ENCODE results near the gene GOLPH3. TPM values are rescaled to one million over a fixed set of nuclear protein-coding genes. Genes with fewer than 3 reads are reported as not detected.
A peak's percentile ranks its signal among the peaks of the same experiment; 100 is the strongest.

Gene GOLPH3
- total and polyA plus RNA-seq, 7 experiments from 2014 or later, result 46.9 to 86.1 (median 60.8) TPM

- no peaks in the 10 kb centered on the region for H3K27me3 ChIP-seq (ENCODE audit: control insufficient read depth in 2 of 2, insufficient read depth in 2 of 2, low read length in 2 of 2)
- no peak overlapping the region for H3K27ac ChIP-seq (ENCODE audit: low read depth, low read length)
- POLR2A ChIA-PET, result interaction anchor here (0.6 kb wide), 1 partner anchor 114 kb away, joined by 4 read pairs; no protein-coding TSS in a partner anchor
- no peak for ATAC-seq
- peak overlapping the region in 3 of 10 donors; percentile 12 to 27 (median 20) for H3K4me3 Mint-ChIP-seq
- H3K36me3 ChIP-seq (ENCODE audit: control insufficient read depth in 2 of 3, insufficient read depth in 3 of 3, low read length in 3 of 3), result no peaks in the 10 kb centered on the region
- peaks cover 0 to 21% (median 11%) of the 10 kb centered on the region in 5 donors for H3K36me3 Mint-ChIP-seq
- H3K4me3 ChIP-seq (ENCODE audit: low read length), result no peak overlapping the region
- peaks cover 25 to 43% (median 33%) of the 10 kb centered on the region in 7 donors for H3K4me1 Mint-ChIP-seq
- peaks cover 12 to 16% of the 10 kb centered on the region in 2 donors for H3K4me1 ChIP-seq (ENCODE audit: control insufficient read depth in 2 of 2, insufficient read depth in 2 of 2, low read length in 2 of 2)
- H3K27ac Mint-ChIP-seq, result peak overlapping the region in 1 of 9 donors; percentile 30
- CTCF ChIA-PET, result no interaction called here
- intact Hi-C loops (cut with micrococcal nuclease), result loop anchor here in 1 of 2 donors (10.0 kb wide), 1 partner anchor 458 kb away; no protein-coding TSS in a partner anchor
- H3K9me3 ChIP-seq (ENCODE audit: control insufficient read depth in 2 of 3, low read length in 3 of 3), result no peaks in the 10 kb centered on the region
- no peak for DNase-seq
- H3K27me3 Mint-ChIP-seq, result no peaks in the 10 kb centered on the region
- no peaks in the 10 kb centered on the region for H3K9me3 Mint-ChIP-seq
Observed at GRCh38 chr5:32156635-32157034, 17.5 kb downstream of the GOLPH3 start.

GRCh38 chr5:32155211-32155610, 18.9 kb downstream of the GOLPH3 start:
- intact Hi-C loops (cut with micrococcal nuclease), result loop anchor here in 1 of 2 donors (10.0 kb wide), 1 partner anchor 460 kb away; no protein-coding TSS in a partner anchor
- Mint-ChIP-seq H3K27ac (no peak overlapping the region), H3K4me3 (peak overlapping the region in 3 of 10 donors; percentile 19 to 40 (median 29)), H3K36me3 (peaks cover 0 to 12% (median 5%) of the 10 kb centered on the region in 5 donors), H3K9me3 (no peaks in the 10 kb centered on the region), H3K4me1 (peaks cover 21 to 45% (median 36%) of the 10 kb centered on the region in 7 donors), H3K27me3 (no peaks in the 10 kb centered on the region)
- H3K36me3 ChIP-seq (ENCODE audit: control insufficient read depth in 2 of 3, insufficient read depth in 3 of 3, low read length in 3 of 3), result no peaks in the 10 kb centered on the region
- no peaks in the 10 kb centered on the region for H3K27me3 ChIP-seq (ENCODE audit: control insufficient read depth in 2 of 2, insufficient read depth in 2 of 2, low read length in 2 of 2)
- ATAC-seq (no peak), DNase-seq (no peak)
- H3K27ac ChIP-seq (ENCODE audit: low read depth, low read length), result no peak overlapping the region
- H3K4me1 ChIP-seq (ENCODE audit: control insufficient read depth in 2 of 2, insufficient read depth in 2 of 2, low read length in 2 of 2), result peaks cover 12 to 23% of the 10 kb centered on the region in 2 donors
- ChIA-PET CTCF (no interaction called here), POLR2A (interaction anchor here (0.6 to 0.7 kb wide), 2 partner anchors 14 to 41 kb away, joined by 4 to 5 read pairs; no protein-coding TSS in a partner anchor)
- no peaks in the 10 kb centered on the region for H3K9me3 ChIP-seq (ENCODE audit: control insufficient read depth in 2 of 3, low read length in 3 of 3)
- H3K4me3 ChIP-seq (ENCODE audit: low read length), result no peak overlapping the region

GRCh38 chr5:32153723-32154122, 20.4 kb downstream of the GOLPH3 start:
- POLR2A ChIA-PET, result no interaction called here
- H3K36me3 Mint-ChIP-seq, result peaks cover 0 to 15% (median 5%) of the 10 kb centered on the region in 5 donors

GRCh38 chr5:32151198-32151597, 22.9 kb downstream of the GOLPH3 start:
- H3K4me1 Mint-ChIP-seq, result peaks cover 37 to 80% (median 66%) of the 10 kb centered on the region in 7 donors
- no peaks in the 10 kb centered on the region for H3K9me3 Mint-ChIP-seq
- POLR2A ChIA-PET, result interaction anchor here (0.5 kb wide), 1 partner anchor 15 kb away, joined by 5 read pairs; no protein-coding TSS in a partner anchor
- H3K4me3 Mint-ChIP-seq, result no peak overlapping the region
- ATAC-seq, result no peak
- DNase-seq, result no peak
- no peaks in the 10 kb centered on the region for H3K27me3 ChIP-seq (ENCODE audit: control insufficient read depth in 2 of 2, insufficient read depth in 2 of 2, low read length in 2 of 2)
- no peak overlapping the region for H3K4me3 ChIP-seq (ENCODE audit: low read length)
- H3K4me1 ChIP-seq (ENCODE audit: control insufficient read depth in 2 of 2, insufficient read depth in 2 of 2, low read length in 2 of 2), result peaks cover 12 to 18% of the 10 kb centered on the region in 2 donors
- H3K27ac ChIP-seq (ENCODE audit: low read depth, low read length), result no peak overlapping the region
- H3K9me3 ChIP-seq (ENCODE audit: control insufficient read depth in 2 of 3, low read length in 3 of 3), result no peaks in the 10 kb centered on the region
- intact Hi-C loops (cut with micrococcal nuclease), result loop anchor here in 1 of 2 donors (10.0 kb wide), 1 partner anchor 464 kb away; no protein-coding TSS in a partner anchor
- H3K36me3 Mint-ChIP-seq, result peaks cover 0 to 20% (median 5%) of the 10 kb centered on the region in 5 donors
- CTCF ChIA-PET, result no interaction called here
- no peak overlapping the region for H3K27ac Mint-ChIP-seq
- no peaks in the 10 kb centered on the region for H3K27me3 Mint-ChIP-seq
- no peaks in the 10 kb centered on the region for H3K36me3 ChIP-seq (ENCODE audit: control insufficient read depth in 2 of 3, insufficient read depth in 3 of 3, low read length in 3 of 3)

More at GRCh38 chr5:32153723-32154122, 20.4 kb downstream of the GOLPH3 start:
- no peak overlapping the region for H3K27ac Mint-ChIP-seq
- Histone ChIP-seq H3K27ac (ENCODE audit: low read depth, low read length) (no peak overlapping the region), H3K36me3 (ENCODE audit: control insufficient read depth in 2 of 3, insufficient read depth in 3 of 3, low read length in 3 of 3) (no peaks in the 10 kb centered on the region), H3K4me1 (ENCODE audit: control insufficient read depth in 2 of 2, insufficient read depth in 2 of 2, low read length in 2 of 2) (peaks cover 12 to 15% of the 10 kb centered on the region in 2 donors), H3K9me3 (ENCODE audit: control insufficient read depth in 2 of 3, low read length in 3 of 3) (no peaks in the 10 kb centered on the region), H3K27me3 (ENCODE audit: control insufficient read depth in 2 of 2, insufficient read depth in 2 of 2, low read length in 2 of 2) (no peaks in the 10 kb centered on the region), H3K4me3 (ENCODE audit: low read length) (no peak overlapping the region)
- intact Hi-C loops (cut with micrococcal nuclease), result loop anchor here in 1 of 2 donors (10.0 kb wide), 1 partner anchor 461 kb away; no protein-coding TSS in a partner anchor
- peaks cover 28 to 59% (median 49%) of the 10 kb centered on the region in 7 donors for H3K4me1 Mint-ChIP-seq
- H3K27me3 Mint-ChIP-seq, result no peaks in the 10 kb centered on the region
- ATAC-seq, result no peak
- H3K9me3 Mint-ChIP-seq, result no peaks in the 10 kb centered on the region
- peak overlapping the region in 4 of 10 donors; percentile 17 to 45 (median 30) for H3K4me3 Mint-ChIP-seq
- CTCF ChIA-PET, result no interaction called here
- no peak for DNase-seq

GRCh38 chr5:32150366-32150765, 23.8 kb downstream of the GOLPH3 start:
- intact Hi-C loops (cut with micrococcal nuclease), result loop anchor here in 1 of 2 donors (10.0 kb wide), 1 partner anchor 464 kb away; no protein-coding TSS in a partner anchor
- Histone ChIP-seq H3K4me3 (ENCODE audit: low read length) (no peak overlapping the region), H3K4me1 (ENCODE audit: control insufficient read depth in 2 of 2, insufficient read depth in 2 of 2, low read length in 2 of 2) (peaks cover 12 to 18% of the 10 kb centered on the region in 2 donors), H3K27ac (ENCODE audit: low read depth, low read length) (no peak overlapping the region), H3K27me3 (ENCODE audit: control insufficient read depth in 2 of 2, insufficient read depth in 2 of 2, low read length in 2 of 2) (no peaks in the 10 kb centered on the region), H3K36me3 (ENCODE audit: control insufficient read depth in 2 of 3, insufficient read depth in 3 of 3, low read length in 3 of 3) (no peaks in the 10 kb centered on the region), H3K9me3 (ENCODE audit: control insufficient read depth in 2 of 3, low read length in 3 of 3) (no peaks in the 10 kb centered on the region)
- H3K4me3 Mint-ChIP-seq, result peak overlapping the region in 1 of 10 donors; percentile 9
- H3K27me3 Mint-ChIP-seq, result no peaks in the 10 kb centered on the region
- H3K36me3 Mint-ChIP-seq, result peaks cover 0 to 20% (median 5%) of the 10 kb centered on the region in 5 donors
- ChIA-PET CTCF (no interaction called here), POLR2A (interaction anchor here (0.7 kb wide), 1 partner anchor 356 kb away, joined by 6 read pairs; no protein-coding TSS in a partner anchor)
- H3K27ac Mint-ChIP-seq, result no peak overlapping the region
- DNase-seq (no peak), ATAC-seq (no peak)
- H3K9me3 Mint-ChIP-seq, result no peaks in the 10 kb centered on the region
- H3K4me1 Mint-ChIP-seq, result peaks cover 37 to 81% (median 75%) of the 10 kb centered on the region in 7 donors

GRCh38 chr5:32147959-32148358, 26.2 kb downstream of the GOLPH3 start:
- POLR2A ChIA-PET, result no interaction called here
- Histone ChIP-seq H3K27ac (ENCODE audit: low read depth, low read length) (no peak overlapping the region), H3K27me3 (ENCODE audit: control insufficient read depth in 2 of 2, insufficient read depth in 2 of 2, low read length in 2 of 2) (no peaks in the 10 kb centered on the region), H3K36me3 (ENCODE audit: control insufficient read depth in 2 of 3, insufficient read depth in 3 of 3, low read length in 3 of 3) (no peaks in the 10 kb centered on the region), H3K4me3 (ENCODE audit: low read length) (no peak overlapping the region), H3K4me1 (ENCODE audit: control insufficient read depth in 2 of 2, insufficient read depth in 2 of 2, low read length in 2 of 2) (peaks cover 0 to 20% of the 10 kb centered on the region in 2 donors), H3K9me3 (ENCODE audit: control insufficient read depth in 2 of 3, low read length in 3 of 3) (no peaks in the 10 kb centered on the region)
- ATAC-seq (no peak), DNase-seq (no peak)
- peaks cover 0 to 22% (median 12%) of the 10 kb centered on the region in 5 donors for H3K36me3 Mint-ChIP-seq
- H3K27me3 Mint-ChIP-seq, result no peaks in the 10 kb centered on the region
- H3K4me3 Mint-ChIP-seq, result no peak overlapping the region
- CTCF ChIA-PET, result no interaction called here
- intact Hi-C loops (cut with micrococcal nuclease), result no loop called here
- peak overlapping the region in 1 of 9 donors; percentile 81 for H3K27ac Mint-ChIP-seq
- H3K9me3 Mint-ChIP-seq, result no peaks in the 10 kb centered on the region
- H3K4me1 Mint-ChIP-seq, result peaks cover 25 to 76% (median 68%) of the 10 kb centered on the region in 7 donors

Data from naive thymus-derived CD4-positive, alpha-beta T cell (primary cell).